Brain microvascular endothelial cell (primary cell): ENCODE results near the gene MKNK2.
"Not testable (repeated sequence)": the region's sequence is repeated elsewhere in the genome, so short reads cannot be mapped to it uniquely, and the experiment has no call there.

ENCODE experiments used
- DNase-seq: peaks from one replicate; pipeline ENCODE4 v3.0.0-alpha.2; 2020
- H3K27ac ChIP-seq: fragments of 250-450 bp; sonication (Bioruptor Pico); 2 replicates; pipeline ENCODE4 v1.5.1; 2020; ENCODE audit warnings: mild to moderate bottlenecking, moderate library complexity
- H3K27me3 ChIP-seq: fragments of 250-450 bp; sonication (Bioruptor Pico); replicated peaks from 2 replicates; pipeline ENCODE4 v1.5.1; 2020; ENCODE audit warnings: mild to moderate bottlenecking
- H3K36me3 ChIP-seq: fragments of 250-450 bp; sonication (Bioruptor Pico); replicated peaks from 2 replicates; pipeline ENCODE4 v1.5.1; 2020; ENCODE audit warnings: mild to moderate bottlenecking
- H3K4me3 ChIP-seq: 2 replicates; pipeline ENCODE4 v1.5.1; 2011; ENCODE audit warnings: low read depth, mild to moderate bottlenecking, control low read depth, low read length, moderate library complexity
- CTCF ChIP-seq: IDR thresholded peaks from 2 replicates; pipeline ENCODE4 v1.5.1; 2011; ENCODE audit warnings: low read depth, mild to moderate bottlenecking, moderate library complexity, low read length, control low read depth, inconsistent platforms; ENCODE audit errors: missing control alignments
- in situ Hi-C: cut with HindIII; loops from 2 replicates; pipeline ENCODE4 v1.10.0; 2017; ENCODE audit warnings: low sequenced_read_pairs, low pct_ligation_motif_present

Gene MKNK2

GRCh38 chr19:1991018-1991913, 59.8 kb downstream of the MKNK2 start:
- Histone ChIP-seq H3K27me3 (no peaks in the 10 kb centered on the region), H3K36me3 (peaks cover 48% of the 10 kb centered on the region), H3K27ac (no peak overlapping the region), H3K4me3 (no peak overlapping the region)
- no peak for TF ChIP-seq CTCF
- no peak for DNase-seq
- in situ Hi-C loops, result loop anchor here (5.0 kb wide), 1 partner anchor 54 kb away; no protein-coding TSS in a partner anchor

- TF ChIP-seq CTCF, result no peak
- H3K36me3 ChIP-seq, result peaks cover 52% of the 10 kb centered on the region
- H3K4me3 ChIP-seq, result no peak overlapping the region
- H3K27ac ChIP-seq, result no peak overlapping the region
- in situ Hi-C loops, result loop anchor here (5.0 kb wide), 1 partner anchor 53 kb away; no protein-coding TSS in a partner anchor
- no peak for DNase-seq
- no peaks in the 10 kb centered on the region for H3K27me3 ChIP-seq
Observed at GRCh38 chr19:1990230-1991017, 60.6 kb downstream of the MKNK2 start.

GRCh38 chr19:1989513-1990229, 61.4 kb downstream of the MKNK2 start:
- no peak for DNase-seq
- in situ Hi-C loops, result loop anchor here (5.0 kb wide), 1 partner anchor 52 kb away; no protein-coding TSS in a partner anchor
- H3K27me3 ChIP-seq, result no peaks in the 10 kb centered on the region
- no peak for TF ChIP-seq CTCF
- H3K27ac ChIP-seq, result no peak overlapping the region
- H3K36me3 ChIP-seq, result peaks cover 58% of the 10 kb centered on the region
- no peak overlapping the region for H3K4me3 ChIP-seq

- H3K27ac ChIP-seq, DNase-seq, in situ Hi-C loops, H3K4me3 ChIP-seq, H3K27me3 ChIP-seq: not testable (repeated sequence)
- peaks cover 59% of the 10 kb centered on the region for H3K36me3 ChIP-seq
Observed at GRCh38 chr19:1988464-1988863, 62.6 kb downstream of the MKNK2 start.
